Measurements from ENCODE around the gene EXOSC10. TPM values are rescaled to one million over a fixed set of nuclear protein-coding genes. Genes with fewer than 3 reads are reported as not detected.
A peak's percentile ranks its signal among the peaks of the same experiment; 100 is the strongest.
"Not testable (repeated sequence)": the region's sequence is repeated elsewhere in the genome, so short reads cannot be mapped to it uniquely, and the experiment has no call there.

EXOSC10 gene
- total RNA-seq, 2 experiments from 2014 or later, result 80.9 to 93.2 TPM

DNA sequence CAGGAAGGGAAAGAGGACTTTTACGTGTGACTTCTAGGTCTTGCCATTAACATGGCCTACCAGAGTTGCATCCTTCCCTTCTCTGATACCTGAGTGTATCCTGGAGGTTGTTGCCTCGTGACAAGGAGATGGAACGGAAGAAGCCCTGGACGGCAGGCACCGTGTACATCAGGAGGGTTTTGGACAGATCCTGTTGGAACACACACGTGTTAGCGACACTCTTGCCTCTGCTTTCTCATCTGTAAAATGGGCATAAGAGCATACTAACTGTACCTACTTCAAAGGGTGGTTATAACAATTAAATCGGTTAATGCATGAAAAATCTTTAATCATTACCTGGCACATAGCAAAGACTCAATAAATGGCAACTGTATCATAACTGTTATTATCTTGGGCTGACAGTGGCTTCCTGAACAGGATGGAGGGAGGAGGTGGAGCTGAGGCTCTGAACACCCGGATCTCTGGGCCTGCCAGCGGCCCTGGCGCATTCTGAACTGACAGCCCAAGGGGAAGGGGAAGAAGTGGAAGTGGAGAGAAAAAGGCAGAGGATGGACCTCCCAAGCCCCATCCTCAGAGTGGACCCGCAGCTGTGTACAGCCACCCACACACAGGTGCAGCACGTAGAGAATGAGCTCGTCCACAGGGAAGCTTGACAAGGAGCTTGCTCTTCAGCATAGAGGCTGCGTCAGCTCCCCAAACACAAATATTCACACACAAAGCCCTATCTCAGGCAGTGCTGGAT, 30.2 kb upstream of the EXOSC10 start:
- H3K9me3 Mint-ChIP-seq, result no peaks in the 10 kb centered on the region
- no peak for DNase-seq

DNA sequence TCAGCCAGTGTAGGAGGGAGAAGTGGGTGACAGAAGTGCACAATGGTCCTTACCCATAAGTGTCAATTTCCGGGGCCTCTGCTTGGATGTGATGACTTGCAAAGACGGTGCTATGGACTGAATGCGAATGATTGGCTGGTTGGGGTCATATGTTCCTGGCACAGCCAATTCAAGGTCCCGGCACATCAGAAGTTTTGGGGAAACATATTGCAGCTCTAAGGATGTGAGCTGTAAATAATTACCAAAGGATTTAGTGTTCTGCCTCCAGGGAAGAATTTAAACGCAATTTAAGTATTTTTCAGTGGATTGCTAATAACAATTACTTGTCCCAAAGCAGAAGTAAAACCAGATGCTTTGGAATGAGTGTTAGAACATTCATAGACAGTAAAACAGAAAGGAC, 26.9 kb upstream of the EXOSC10 start:
- Mint-ChIP-seq H3K4me3 (no peak overlapping the region), H3K27me3 (no peaks in the 10 kb centered on the region), H3K9me3 (no peaks in the 10 kb centered on the region), H3K4me1 (no peaks in the 10 kb centered on the region), H3K36me3 (peaks cover 13% of the 10 kb centered on the region), H3K27ac (peak overlapping the region; percentile 2)
- no peak for DNase-seq

More for the DNA sequence above, 30.2 kb upstream of the EXOSC10 start:
- no peak overlapping the region for H3K4me3 Mint-ChIP-seq
- no peak overlapping the region for H3K27ac Mint-ChIP-seq
- H3K4me1 Mint-ChIP-seq, result no peaks in the 10 kb centered on the region
- peaks cover 19% of the 10 kb centered on the region for H3K36me3 Mint-ChIP-seq
- H3K27me3 Mint-ChIP-seq, result no peaks in the 10 kb centered on the region

DNA sequence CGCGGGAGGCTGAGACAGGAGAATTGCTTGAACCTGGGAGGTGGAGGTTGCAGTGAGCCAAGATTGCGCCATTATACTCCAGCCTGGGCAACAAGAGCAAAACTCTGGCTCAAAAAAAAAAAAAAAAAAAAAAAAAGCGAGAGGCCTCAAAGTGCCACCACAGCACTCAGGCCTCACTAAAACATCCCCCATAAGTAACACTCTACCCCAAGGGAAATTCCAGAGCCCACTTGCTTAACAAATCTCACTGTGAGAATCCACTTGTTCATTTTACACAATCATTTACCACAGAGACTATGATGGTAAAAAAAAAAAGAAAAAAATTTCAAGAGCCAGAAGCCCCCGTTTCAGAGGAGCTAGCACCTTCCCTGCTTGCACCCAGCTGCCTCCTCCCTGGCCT, 26.3 kb upstream of the EXOSC10 start:
- Mint-ChIP-seq H3K36me3 (peaks cover 11% of the 10 kb centered on the region), H3K4me3 (no peak overlapping the region), H3K9me3 (no peaks in the 10 kb centered on the region), H3K4me1 (no peaks in the 10 kb centered on the region), H3K27ac (peak overlapping the region; percentile 2), H3K27me3 (no peaks in the 10 kb centered on the region)
- no peak for DNase-seq

DNA sequence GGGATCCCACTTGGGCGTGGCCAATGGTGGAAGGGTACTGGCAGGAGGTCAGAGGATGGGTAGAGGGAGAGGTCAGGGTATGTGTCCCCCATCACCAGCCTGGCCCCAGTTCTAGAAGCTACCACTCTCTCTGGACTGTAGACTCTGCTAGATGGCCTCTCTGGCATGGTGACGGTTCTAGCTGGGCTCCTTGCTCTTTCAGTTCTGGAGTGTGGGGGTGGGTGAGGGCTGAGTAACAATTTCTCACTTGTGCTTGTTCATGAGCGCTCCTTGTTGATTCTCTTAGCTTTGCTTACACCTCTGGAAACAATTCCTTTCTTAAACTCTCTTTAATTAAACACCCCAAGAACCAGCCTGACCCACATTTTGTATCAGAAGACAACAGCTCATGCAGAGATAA, 25.3 kb upstream of the EXOSC10 start:
- H3K4me3 Mint-ChIP-seq, result no peak overlapping the region
- DNase-seq, result no peak
- no peaks in the 10 kb centered on the region for H3K4me1 Mint-ChIP-seq
- peaks cover 11% of the 10 kb centered on the region for H3K36me3 Mint-ChIP-seq
- no peaks in the 10 kb centered on the region for H3K9me3 Mint-ChIP-seq
- no peaks in the 10 kb centered on the region for H3K27me3 Mint-ChIP-seq
- no peak overlapping the region for H3K27ac Mint-ChIP-seq

DNA sequence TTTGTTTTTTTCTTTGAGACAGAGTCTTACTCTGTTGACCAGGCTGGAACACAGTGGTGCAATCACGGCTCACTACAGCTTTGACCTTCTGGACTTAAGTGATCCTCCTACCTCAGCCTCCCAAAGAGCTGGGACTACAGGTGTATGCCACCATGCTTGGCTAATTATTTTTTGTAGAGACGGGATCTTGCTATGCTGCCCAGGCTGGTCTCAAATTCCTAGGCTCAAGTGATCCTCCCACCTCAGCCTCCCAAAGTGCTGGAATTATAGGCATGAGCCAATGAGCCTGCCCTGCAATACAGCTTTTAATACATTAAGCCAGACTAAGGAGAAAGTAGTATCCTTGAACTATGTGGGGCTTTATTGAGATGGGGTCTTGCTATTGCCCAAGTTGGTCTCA, 16.6 kb upstream of the EXOSC10 start:
- Mint-ChIP-seq H3K4me3 (no peak overlapping the region), H3K36me3 (peaks cover 3% of the 10 kb centered on the region), H3K27me3 (no peaks in the 10 kb centered on the region), H3K27ac (no peak overlapping the region), H3K9me3 (no peaks in the 10 kb centered on the region), H3K4me1 (no peaks in the 10 kb centered on the region)
- no peak for DNase-seq

DNA sequence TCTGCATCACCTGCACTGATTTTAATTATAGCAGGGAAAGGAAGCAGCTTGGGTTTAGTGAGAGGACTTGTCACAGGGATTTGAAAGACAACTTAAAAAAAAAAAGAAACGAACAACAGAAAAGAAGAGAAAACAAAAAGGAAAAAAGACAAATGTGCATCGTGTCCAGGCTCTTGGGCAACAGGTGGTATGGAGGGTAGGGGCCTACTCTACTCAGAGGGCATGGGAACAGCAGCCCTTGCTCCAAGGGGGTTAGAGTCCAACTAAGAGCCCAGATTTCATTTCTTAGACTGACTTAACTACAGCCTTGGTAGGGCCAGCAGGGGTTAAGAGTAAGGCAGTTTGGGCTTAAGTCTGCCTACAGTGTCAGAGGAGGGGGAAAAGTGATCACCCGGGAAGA, 15.3 kb upstream of the EXOSC10 start:
- Mint-ChIP-seq H3K9me3 (no peaks in the 10 kb centered on the region), H3K4me3 (no peak overlapping the region), H3K27me3 (no peaks in the 10 kb centered on the region), H3K36me3 (peaks cover 3% of the 10 kb centered on the region), H3K27ac (no peak overlapping the region), H3K4me1 (no peaks in the 10 kb centered on the region)
- DNase-seq, result no peak

DNA sequence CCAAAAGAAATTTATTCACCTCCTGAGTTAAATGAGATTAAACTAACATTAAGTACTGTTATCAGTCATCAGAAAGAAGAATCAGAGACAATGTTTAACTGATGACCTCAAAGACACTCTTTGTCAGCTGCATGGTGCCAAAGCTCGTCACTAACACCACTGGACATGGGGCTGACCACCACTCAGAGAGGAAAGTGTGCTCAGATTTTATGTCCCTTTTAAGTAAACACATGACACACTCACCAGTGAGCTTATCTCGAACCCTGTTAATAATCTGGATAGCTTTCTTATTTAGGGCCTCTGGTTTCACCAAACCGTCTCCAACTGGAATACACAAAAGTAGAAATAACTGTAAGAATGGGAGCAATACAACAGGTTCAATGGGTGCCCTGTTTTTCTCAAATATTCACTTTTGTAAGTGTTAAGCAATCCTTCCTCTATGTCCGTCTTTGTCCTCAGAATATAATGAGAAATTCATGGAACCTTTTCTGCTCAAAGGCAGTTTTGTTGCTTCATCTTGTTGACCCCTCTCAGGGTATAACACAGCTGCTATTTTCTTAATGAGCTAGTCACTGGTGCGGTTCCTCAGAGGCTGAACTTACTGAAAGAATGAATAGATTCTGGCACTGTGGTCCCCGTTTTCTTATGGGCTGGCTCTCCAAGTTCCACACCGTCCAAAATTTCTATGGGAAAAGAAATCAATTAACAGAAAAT, 9.5 kb upstream of the EXOSC10 start:
- Mint-ChIP-seq H3K27ac (no peak overlapping the region), H3K36me3 (peaks cover 6% of the 10 kb centered on the region)

DNA sequence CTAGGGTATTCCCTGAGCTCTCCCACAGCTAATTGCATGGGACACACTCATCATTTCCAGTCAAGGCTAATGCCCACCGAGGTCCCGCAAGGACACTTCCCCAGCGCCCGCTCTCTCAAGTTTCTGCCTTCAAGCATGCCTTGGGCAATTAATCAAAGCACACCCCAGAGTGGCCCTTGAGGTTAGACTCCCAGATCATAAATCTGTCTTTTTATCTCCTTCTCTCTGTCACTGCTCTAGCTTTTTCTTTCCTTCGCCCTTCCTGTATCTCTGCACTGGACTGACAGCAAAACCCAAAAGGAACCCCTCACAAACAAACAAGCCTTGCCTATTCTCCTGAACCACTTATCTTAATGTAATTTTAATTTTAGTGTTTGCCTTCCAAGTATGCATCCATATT, 7.9 kb upstream of the EXOSC10 start:
- Mint-ChIP-seq H3K36me3 (peaks cover 6% of the 10 kb centered on the region), H3K27me3 (no peaks in the 10 kb centered on the region), H3K4me1 (no peaks in the 10 kb centered on the region), H3K27ac (no peak overlapping the region), H3K9me3 (no peaks in the 10 kb centered on the region), H3K4me3 (no peak overlapping the region)
- no peak for DNase-seq

More for the DNA sequence above, 9.5 kb upstream of the EXOSC10 start:
- no peak for DNase-seq
- Mint-ChIP-seq H3K27me3 (no peaks in the 10 kb centered on the region), H3K4me1 (no peaks in the 10 kb centered on the region), H3K4me3 (no peak overlapping the region), H3K9me3 (no peaks in the 10 kb centered on the region)

DNA sequence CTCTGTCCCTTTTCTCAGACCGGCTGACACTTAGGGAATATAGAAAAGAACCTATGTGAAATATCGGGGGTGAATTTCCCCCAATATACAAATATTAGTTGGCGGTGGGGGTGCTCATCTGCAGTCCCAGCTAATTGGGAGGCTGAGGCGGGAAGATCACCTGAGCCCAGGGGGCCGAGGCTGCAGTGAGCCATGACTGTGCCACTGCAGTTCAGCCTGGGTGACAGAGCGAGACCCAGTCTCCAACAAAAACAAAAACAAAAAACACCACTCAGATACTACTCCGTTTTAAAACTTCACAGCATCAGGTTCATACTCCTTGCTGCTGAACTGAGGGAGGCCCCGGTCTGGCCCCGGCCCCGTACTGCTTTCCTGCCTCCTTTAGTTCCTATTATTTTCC, 5.9 kb upstream of the EXOSC10 start:
- Mint-ChIP-seq H3K36me3 (peaks cover 6% of the 10 kb centered on the region), H3K9me3 (no peaks in the 10 kb centered on the region), H3K27me3 (no peaks in the 10 kb centered on the region), H3K4me1 (no peaks in the 10 kb centered on the region), H3K4me3 (no peak overlapping the region), H3K27ac (no peak overlapping the region)
- no peak for DNase-seq

DNA sequence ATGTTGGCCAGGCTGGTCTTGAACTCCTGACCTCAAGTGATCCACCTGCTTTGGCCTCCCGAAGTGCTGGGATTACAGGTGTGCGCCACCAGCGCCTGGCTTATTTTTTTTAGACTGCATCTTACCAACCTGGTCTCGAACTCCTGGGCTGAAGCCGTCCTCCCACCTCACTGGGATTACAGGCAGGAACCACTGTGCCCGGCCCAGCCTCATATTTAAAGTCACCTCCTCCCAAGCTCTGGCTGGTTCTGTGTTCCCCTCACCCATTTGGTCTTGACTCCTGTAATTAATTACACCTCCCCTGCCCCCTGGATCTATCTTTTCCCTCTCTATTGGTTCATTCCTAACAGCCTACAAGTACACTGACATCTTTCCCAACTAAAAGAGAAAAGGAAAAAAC, 1.7 kb upstream of the EXOSC10 start:
- no peak for DNase-seq
- H3K36me3 Mint-ChIP-seq, result peaks cover 12% of the 10 kb centered on the region
- no peak overlapping the region for H3K27ac Mint-ChIP-seq
- H3K4me3 Mint-ChIP-seq, result no peak overlapping the region
- H3K27me3 Mint-ChIP-seq, result no peaks in the 10 kb centered on the region
- peaks cover 13% of the 10 kb centered on the region for H3K4me1 Mint-ChIP-seq
- no peaks in the 10 kb centered on the region for H3K9me3 Mint-ChIP-seq

DNA sequence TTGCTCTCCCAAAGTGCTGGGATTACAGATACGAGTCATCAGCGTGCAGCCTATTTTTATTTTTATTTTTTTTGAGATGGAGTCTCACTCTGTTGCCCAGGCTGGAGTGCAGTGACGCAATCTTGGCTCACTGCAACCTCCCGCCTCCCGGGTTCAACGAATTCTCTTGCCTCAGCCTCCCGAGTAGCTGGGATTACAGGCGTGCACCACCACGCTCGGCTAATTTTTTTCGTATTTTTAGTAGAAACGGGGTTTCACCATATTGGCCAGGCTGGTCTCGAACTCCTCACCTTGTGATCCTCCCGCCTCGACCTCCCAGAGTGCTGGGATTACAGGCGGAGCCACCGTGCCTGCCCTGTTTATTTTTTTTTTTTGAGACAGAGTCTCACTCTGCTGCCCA, 1.1 kb upstream of the EXOSC10 start:
- not testable (repeated sequence) for DNase-seq, H3K4me3 Mint-ChIP-seq, H3K9me3 Mint-ChIP-seq, H3K27me3 Mint-ChIP-seq, H3K27ac Mint-ChIP-seq
- peaks cover 13% of the 10 kb centered on the region for H3K36me3 Mint-ChIP-seq
- peaks cover 13% of the 10 kb centered on the region for H3K4me1 Mint-ChIP-seq

DNA sequence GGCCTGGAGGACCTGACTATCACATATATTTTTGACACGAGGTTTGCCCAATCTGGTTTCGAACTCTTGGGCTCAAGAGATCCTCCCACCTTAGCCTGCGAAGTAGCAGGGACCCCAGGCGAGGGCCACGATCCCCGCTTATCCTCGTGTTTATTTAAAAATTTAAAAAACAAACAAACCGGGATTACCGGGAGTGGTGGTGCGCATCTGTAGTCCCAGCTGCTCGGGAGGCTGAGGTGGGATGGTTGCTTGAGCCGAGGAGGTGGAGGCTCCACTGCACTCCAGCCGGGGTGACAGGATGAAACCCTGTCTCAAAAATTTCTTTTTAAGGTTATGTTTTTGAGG, 452 bp upstream of the EXOSC10 start:
- H3K27ac Mint-ChIP-seq, result peak overlapping the region; percentile 93
- H3K27me3 Mint-ChIP-seq, result no peaks in the 10 kb centered on the region
- H3K4me3 Mint-ChIP-seq, result peak overlapping the region; percentile 95
- no peak for DNase-seq
- H3K4me1 Mint-ChIP-seq, result peaks cover 13% of the 10 kb centered on the region
- H3K36me3 Mint-ChIP-seq, result peaks cover 12% of the 10 kb centered on the region
- H3K9me3 Mint-ChIP-seq, result no peaks in the 10 kb centered on the region

DNA sequence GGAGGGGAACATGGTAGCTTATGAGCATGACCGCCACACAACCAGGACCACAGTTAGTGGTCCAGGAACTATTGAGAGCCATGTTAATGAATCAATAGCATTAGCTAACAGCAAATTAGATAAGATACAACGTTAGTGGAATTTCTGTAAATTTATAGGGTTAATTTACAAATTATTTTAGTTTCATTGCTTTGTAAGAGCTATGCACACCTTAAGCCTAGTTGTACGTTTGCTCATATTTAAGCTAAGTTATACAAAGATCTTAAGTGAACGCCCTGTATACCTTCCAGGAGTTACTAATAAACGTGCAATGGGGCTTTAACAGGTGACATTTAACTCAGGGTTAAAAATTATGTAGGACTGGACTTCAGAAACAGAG, 749 bp downstream of the EXOSC10 start:
- DNase-seq, result no peak
- peaks cover 13% of the 10 kb centered on the region for H3K4me1 Mint-ChIP-seq
- peaks cover 12% of the 10 kb centered on the region for H3K36me3 Mint-ChIP-seq
- peak overlapping the region; percentile 93 for H3K27ac Mint-ChIP-seq
- no peaks in the 10 kb centered on the region for H3K9me3 Mint-ChIP-seq
- H3K4me3 Mint-ChIP-seq, result peak overlapping the region; percentile 95
- H3K27me3 Mint-ChIP-seq, result no peaks in the 10 kb centered on the region

DNA sequence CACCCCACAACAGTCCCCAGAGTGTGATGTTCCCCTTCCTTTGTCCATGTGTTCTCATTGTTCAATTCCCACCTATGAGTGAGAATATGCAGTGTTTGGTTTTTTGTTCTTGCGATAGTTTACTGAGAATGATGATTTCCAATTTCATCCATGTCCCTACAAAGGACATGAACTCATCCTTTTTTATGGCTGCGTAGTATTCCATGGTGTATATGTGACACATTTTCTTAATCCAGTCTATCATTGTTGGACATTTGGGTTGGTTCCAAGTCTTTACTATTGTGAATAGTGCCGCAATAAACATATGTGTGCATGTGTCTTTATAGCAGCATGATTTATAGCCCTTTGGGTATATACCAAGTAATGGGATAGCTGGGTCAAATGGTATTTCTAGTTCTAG, 15.9 kb downstream of the EXOSC10 start:
- H3K27me3 Mint-ChIP-seq, H3K4me1 Mint-ChIP-seq, H3K27ac Mint-ChIP-seq, H3K9me3 Mint-ChIP-seq, H3K4me3 Mint-ChIP-seq, DNase-seq: not testable (repeated sequence)
- H3K36me3 Mint-ChIP-seq, result peaks cover 33% of the 10 kb centered on the region

DNA sequence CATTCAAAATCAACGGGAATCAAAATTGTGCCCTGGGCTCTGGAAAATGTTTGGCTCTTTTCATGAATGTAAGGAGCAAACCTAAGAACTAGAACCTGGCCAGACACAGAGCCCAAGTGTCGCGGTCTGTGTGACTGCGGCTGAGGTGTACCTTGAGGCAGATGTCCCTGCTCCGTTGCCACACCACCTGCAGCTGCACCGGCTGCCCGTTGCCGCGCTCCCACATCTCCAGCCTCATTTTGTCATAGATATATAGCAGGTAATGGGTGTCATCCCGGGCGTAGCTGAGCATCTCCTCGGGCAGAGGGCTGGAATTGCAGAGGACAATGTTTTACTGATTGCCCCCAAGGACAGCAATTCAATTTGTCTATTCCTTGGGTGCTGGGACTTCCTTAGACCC, 18.7 kb downstream of the EXOSC10 start:
- DNase-seq, result no peak
- H3K4me3 Mint-ChIP-seq, result no peak overlapping the region
- H3K9me3 Mint-ChIP-seq, result no peaks in the 10 kb centered on the region
- H3K36me3 Mint-ChIP-seq, result peaks cover 31% of the 10 kb centered on the region
- H3K4me1 Mint-ChIP-seq, result no peaks in the 10 kb centered on the region
- no peak overlapping the region for H3K27ac Mint-ChIP-seq
- H3K27me3 Mint-ChIP-seq, result no peaks in the 10 kb centered on the region

DNA sequence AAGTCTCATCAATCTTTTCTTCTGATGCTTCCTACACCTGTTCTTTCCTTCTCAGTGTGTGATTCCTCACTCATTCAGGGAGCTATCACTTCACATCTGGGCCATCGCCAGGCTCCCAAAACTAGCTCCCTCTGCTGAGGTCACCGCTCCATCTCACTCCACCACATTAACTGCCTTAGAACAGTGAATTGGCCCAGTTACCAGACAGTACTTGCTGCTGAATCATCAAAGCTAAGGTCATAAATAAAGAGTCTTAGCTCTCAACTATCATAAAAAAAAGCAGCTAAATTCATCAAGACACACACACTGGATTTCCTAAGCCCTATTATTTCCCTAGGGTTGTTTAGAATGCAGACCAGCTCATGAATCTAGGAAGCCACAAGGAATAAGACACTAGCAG, 21.0 kb downstream of the EXOSC10 start:
- Mint-ChIP-seq H3K27ac (peak overlapping the region; percentile 6), H3K4me1 (no peaks in the 10 kb centered on the region), H3K9me3 (no peaks in the 10 kb centered on the region), H3K4me3 (no peak overlapping the region), H3K36me3 (peaks cover 24% of the 10 kb centered on the region), H3K27me3 (no peaks in the 10 kb centered on the region)
- no peak for DNase-seq
